Endodermal cell (in vitro differentiated cells): ENCODE data around the gene WFS1. TPM values are rescaled to one million over a fixed set of nuclear protein-coding genes. Genes with fewer than 3 reads are reported as not detected.

Source experiments
- DNase-seq: peaks from one replicate; pipeline ENCODE4 v3.0.0-alpha.2; 2017
- H3K27ac ChIP-seq: 2 replicates; pipeline ENCODE4 v1.5.1; 2013; ENCODE audit warnings: mild to moderate bottlenecking, low read depth, low read length, moderate library complexity
- H3K27me3 ChIP-seq: 2 replicates; pipeline ENCODE4 v1.6.1; 2013; ENCODE audit warnings: mild to moderate bottlenecking, low read length, moderate library complexity; ENCODE audit not compliant: insufficient read depth, control insufficient read depth, poor library complexity, severe bottlenecking
- H3K36me3 ChIP-seq: 2 replicates; pipeline ENCODE4 v1.7.0; 2013; ENCODE audit warnings: mild to moderate bottlenecking, low read length, moderate library complexity; ENCODE audit not compliant: control insufficient read depth, insufficient read depth
- H3K4me1 ChIP-seq: one replicate; pipeline ENCODE4 v1.7.0; 2013; ENCODE audit warnings: low read length; ENCODE audit not compliant: control insufficient read depth, insufficient read depth
- H3K4me3 ChIP-seq: 2 replicates; pipeline ENCODE4 v1.5.1; 2013; ENCODE audit warnings: mild to moderate bottlenecking, low read length, moderate library complexity
- H3K9ac ChIP-seq: 2 replicates; pipeline ENCODE4 v1.6.1; 2013; ENCODE audit warnings: mild to moderate bottlenecking, low read length, moderate library complexity; ENCODE audit not compliant: poor library complexity, severe bottlenecking; ENCODE audit errors: extremely low read depth
- H3K9me3 ChIP-seq: 2 replicates; pipeline ENCODE4 v1.6.1; 2013; ENCODE audit warnings: mild to moderate bottlenecking, low read length, moderate library complexity; ENCODE audit not compliant: control insufficient read depth
- H3K27ac Mint-ChIP-seq: 2 replicates; pipeline ENCODE4 v1.8.0; 2020; ENCODE audit warnings: mixed read lengths
- H3K27me3 Mint-ChIP-seq: 2 replicates; pipeline ENCODE4 v1.8.0; 2021; ENCODE audit warnings: mild to moderate bottlenecking, mixed read lengths; ENCODE audit not compliant: insufficient read depth
- H3K36me3 Mint-ChIP-seq: 2 replicates; pipeline ENCODE4 v1.8.0; 2020; ENCODE audit warnings: low read depth, mixed read lengths
- H3K4me1 Mint-ChIP-seq: 2 replicates; pipeline ENCODE4 v1.8.0; 2020; ENCODE audit warnings: mixed read lengths
- H3K4me3 Mint-ChIP-seq: 2 replicates; pipeline ENCODE4 v1.8.0; 2020; ENCODE audit warnings: mild to moderate bottlenecking, moderate library complexity, mixed read lengths
- H3K9me3 Mint-ChIP-seq: 2 replicates; pipeline ENCODE4 v1.8.0; 2020; ENCODE audit warnings: mild to moderate bottlenecking, mixed read lengths
- WGBS, 2 experiments: methylation state at CpG; one replicate each; pipeline versions ENCODE4 v1.1.5 to v1.1.7; 2013; ENCODE audit warnings: missing lambda C conversion rate in 2 of 2, mixed read lengths in 1 of 2; ENCODE audit not compliant: insufficient coverage in 1 of 2, insufficient read length in 1 of 2; 5-methylcytosine and 5-hydroxymethylcytosine counted together
- total RNA-seq, 2 donors: library from RNA; stranded (reverse); fragmentation: NEBNext Ultra II Directional in 1 of 2; extraction: Animal tissue kit (Norgen Biotek cat#: 25700) in 1 of 2; gene quantifications; 2 replicates in 1 of 2; 3 replicates in 1 of 2; pipeline ENCODE4 v1.2.1, GENCODE V29; 2021
- TF ChIP-seq, protein P1 (sequence below): fragments of 200-600 bp; sonication (generic); conservative IDR thresholded peaks from 2 replicates; pipeline ENCODE4 v1.5.0; 2021; ENCODE audit warnings: antibody characterized with exemption, mild to moderate bottlenecking

The WFS1 gene
- total RNA-seq, 2 donors from 2014 or later = 25.3 to 26.1 TPM

DNA sequence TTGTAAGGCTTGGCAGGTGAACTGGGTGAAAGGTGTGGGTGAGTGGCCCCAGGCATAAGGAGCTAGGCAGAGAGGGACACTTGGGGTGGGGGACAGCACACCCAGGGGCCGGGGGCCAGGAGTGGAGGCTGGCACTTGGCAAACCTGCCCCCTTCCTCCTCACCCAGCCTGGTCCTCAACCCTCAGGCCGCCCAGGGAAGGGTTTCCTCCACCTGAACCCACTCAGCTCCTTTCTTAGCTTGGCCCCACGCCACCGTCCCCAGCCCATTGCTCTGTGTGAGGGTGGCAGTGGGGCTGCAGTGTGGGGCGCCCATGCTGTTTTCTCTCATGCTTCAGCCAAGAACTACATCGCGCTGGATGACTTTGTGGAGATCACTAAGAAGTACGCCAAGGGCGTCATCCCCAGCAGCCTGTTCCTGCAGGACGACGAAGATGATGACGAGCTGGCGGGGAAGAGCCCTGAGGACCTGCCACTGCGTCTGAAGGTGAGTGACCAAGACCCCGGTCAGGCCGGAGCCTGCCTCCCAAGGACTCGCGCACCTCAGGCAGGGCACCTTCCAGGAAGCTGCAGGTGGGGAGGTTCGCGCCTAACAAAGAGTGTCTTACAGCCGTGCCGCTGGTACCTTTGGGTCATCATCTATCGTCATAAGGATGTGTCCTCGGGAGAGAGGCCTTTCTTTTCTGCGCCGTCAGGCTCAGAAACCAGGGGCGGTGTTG, 25.2 kb downstream of the WFS1 start:
- Mint-ChIP-seq H3K36me3 (peaks cover 38% of the 10 kb centered on the region), H3K27ac (no peak overlapping the region), H3K4me3 (no peak overlapping the region), H3K9me3 (no peaks in the 10 kb centered on the region), H3K4me1 (no peaks in the 10 kb centered on the region), H3K27me3 (no peaks in the 10 kb centered on the region)
- no peak overlapping the region for H3K27ac ChIP-seq
- no peak overlapping the region for H3K9ac ChIP-seq
- no peaks in the 10 kb centered on the region for H3K9me3 ChIP-seq
- H3K4me3 ChIP-seq = no peak overlapping the region
- H3K4me1 ChIP-seq = no peaks in the 10 kb centered on the region
- no peaks in the 10 kb centered on the region for H3K27me3 ChIP-seq
- 96% methylated on average over 19 to 27 of the region's 27 CpGs for WGBS, 2 experiments
- TF ChIP-seq, protein P1, sequence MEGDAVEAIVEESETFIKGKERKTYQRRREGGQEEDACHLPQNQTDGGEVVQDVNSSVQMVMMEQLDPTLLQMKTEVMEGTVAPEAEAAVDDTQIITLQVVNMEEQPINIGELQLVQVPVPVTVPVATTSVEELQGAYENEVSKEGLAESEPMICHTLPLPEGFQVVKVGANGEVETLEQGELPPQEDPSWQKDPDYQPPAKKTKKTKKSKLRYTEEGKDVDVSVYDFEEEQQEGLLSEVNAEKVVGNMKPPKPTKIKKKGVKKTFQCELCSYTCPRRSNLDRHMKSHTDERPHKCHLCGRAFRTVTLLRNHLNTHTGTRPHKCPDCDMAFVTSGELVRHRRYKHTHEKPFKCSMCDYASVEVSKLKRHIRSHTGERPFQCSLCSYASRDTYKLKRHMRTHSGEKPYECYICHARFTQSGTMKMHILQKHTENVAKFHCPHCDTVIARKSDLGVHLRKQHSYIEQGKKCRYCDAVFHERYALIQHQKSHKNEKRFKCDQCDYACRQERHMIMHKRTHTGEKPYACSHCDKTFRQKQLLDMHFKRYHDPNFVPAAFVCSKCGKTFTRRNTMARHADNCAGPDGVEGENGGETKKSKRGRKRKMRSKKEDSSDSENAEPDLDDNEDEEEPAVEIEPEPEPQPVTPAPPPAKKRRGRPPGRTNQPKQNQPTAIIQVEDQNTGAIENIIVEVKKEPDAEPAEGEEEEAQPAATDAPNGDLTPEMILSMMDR = no peak
- no peak for DNase-seq
- peaks cover 7% of the 10 kb centered on the region for H3K36me3 ChIP-seq

DNA sequence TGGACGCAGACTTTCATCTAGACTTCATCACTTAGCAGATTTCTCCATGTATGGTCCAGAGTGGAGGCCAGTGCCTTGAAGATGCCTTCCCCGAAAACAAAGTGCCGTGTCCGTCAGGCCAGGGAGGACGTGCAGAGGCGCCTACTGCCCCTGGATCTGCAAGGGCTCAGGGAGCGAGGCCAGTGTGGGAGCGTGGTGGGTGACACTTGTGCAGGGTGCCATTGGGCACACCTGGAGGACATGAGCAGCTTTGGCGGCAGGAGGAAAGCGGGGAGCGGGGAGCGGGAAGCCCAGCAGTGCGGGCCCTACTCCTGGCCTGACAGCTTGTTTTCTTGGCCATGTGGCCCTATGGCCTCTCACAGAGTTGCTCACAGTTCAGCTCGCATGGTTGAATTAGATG, 25.8 kb downstream of the WFS1 start:
- TF ChIP-seq, protein P1 = no peak
- Histone ChIP-seq H3K9ac (no peak overlapping the region), H3K4me3 (no peak overlapping the region), H3K36me3 (peaks cover 2% of the 10 kb centered on the region), H3K27ac (no peak overlapping the region), H3K4me1 (no peaks in the 10 kb centered on the region), H3K27me3 (no peaks in the 10 kb centered on the region), H3K9me3 (no peaks in the 10 kb centered on the region)
- Mint-ChIP-seq H3K27me3 (no peaks in the 10 kb centered on the region), H3K27ac (no peak overlapping the region), H3K4me1 (no peaks in the 10 kb centered on the region), H3K4me3 (no peak overlapping the region), H3K9me3 (no peaks in the 10 kb centered on the region), H3K36me3 (peaks cover 39% of the 10 kb centered on the region)
- no peak for DNase-seq
- whole genome bisulfite sequencing, 2 experiments = 91 to 98% methylated on average over 14 of the region's 14 CpGs

DNA sequence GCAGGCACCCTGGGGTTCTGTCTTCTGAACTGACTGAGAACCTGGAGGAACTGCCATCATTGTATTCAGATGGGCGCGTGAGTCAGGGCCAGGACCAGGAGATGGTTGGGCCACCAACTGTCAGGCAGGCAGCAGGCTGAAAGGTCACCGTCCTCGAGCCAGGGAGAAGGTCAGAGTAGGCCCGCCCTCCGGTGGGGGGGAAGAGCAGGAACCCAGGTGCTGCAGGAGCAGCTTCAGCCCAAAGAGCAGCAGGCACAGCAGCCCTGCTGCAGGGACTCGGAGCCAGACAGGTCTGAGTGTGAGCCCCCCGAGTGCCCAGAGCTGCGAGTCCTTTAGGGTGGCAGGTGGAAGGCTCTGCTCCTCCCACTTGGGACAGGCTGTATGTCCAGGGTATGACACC, 26.4 kb downstream of the WFS1 start:
- no peak overlapping the region for H3K9ac ChIP-seq
- TF ChIP-seq, protein P1 = no peak
- H3K4me3 ChIP-seq = no peak overlapping the region
- Mint-ChIP-seq H3K27me3 (no peaks in the 10 kb centered on the region), H3K36me3 (peaks cover 44% of the 10 kb centered on the region), H3K4me1 (no peaks in the 10 kb centered on the region), H3K4me3 (no peak overlapping the region), H3K27ac (no peak overlapping the region), H3K9me3 (no peaks in the 10 kb centered on the region)
- H3K4me1 ChIP-seq = no peaks in the 10 kb centered on the region
- 91 to 98% methylated on average over 7 to 9 of the region's 9 CpGs for WGBS, 2 experiments
- no peaks in the 10 kb centered on the region for H3K27me3 ChIP-seq
- no peak overlapping the region for H3K27ac ChIP-seq
- H3K36me3 ChIP-seq = no peaks in the 10 kb centered on the region
- peak; percentile 65 for DNase-seq
- H3K9me3 ChIP-seq = no peaks in the 10 kb centered on the region
